ENCODE data around the gene PDCD5. TPM values are rescaled to one million over a fixed set of nuclear protein-coding genes. Genes with fewer than 3 reads are reported as not detected.

Gene PDCD5
- total RNA-seq, 1 donor from 2014 or later = 159 TPM

GRCh38 chr19:32606289-32606688 lies 25.3 kb downstream of the PDCD5 start:
- peaks cover 4% of the 10 kb centered on the region for H3K9me3 Mint-ChIP-seq
- H3K27me3 Mint-ChIP-seq (ENCODE audit: low read depth) = no peaks in the 10 kb centered on the region
- no peaks in the 10 kb centered on the region for H3K4me1 Mint-ChIP-seq
- H3K27ac Mint-ChIP-seq (ENCODE audit: unreplicated experiment) = no peak overlapping the region
- H3K4me3 Mint-ChIP-seq = no peak overlapping the region
- TF ChIP-seq, protein P1, sequence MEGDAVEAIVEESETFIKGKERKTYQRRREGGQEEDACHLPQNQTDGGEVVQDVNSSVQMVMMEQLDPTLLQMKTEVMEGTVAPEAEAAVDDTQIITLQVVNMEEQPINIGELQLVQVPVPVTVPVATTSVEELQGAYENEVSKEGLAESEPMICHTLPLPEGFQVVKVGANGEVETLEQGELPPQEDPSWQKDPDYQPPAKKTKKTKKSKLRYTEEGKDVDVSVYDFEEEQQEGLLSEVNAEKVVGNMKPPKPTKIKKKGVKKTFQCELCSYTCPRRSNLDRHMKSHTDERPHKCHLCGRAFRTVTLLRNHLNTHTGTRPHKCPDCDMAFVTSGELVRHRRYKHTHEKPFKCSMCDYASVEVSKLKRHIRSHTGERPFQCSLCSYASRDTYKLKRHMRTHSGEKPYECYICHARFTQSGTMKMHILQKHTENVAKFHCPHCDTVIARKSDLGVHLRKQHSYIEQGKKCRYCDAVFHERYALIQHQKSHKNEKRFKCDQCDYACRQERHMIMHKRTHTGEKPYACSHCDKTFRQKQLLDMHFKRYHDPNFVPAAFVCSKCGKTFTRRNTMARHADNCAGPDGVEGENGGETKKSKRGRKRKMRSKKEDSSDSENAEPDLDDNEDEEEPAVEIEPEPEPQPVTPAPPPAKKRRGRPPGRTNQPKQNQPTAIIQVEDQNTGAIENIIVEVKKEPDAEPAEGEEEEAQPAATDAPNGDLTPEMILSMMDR (conservative IDR thresholded peaks at IDR 0.05) = no peak
- H3K36me3 Mint-ChIP-seq (ENCODE audit: low read depth) = peaks cover 13% of the 10 kb centered on the region
- DNase-seq (ENCODE audit: low read depth, low spot score) = no peak

- no peak for DNase-seq (ENCODE audit: low read depth, low spot score)
- H3K4me1 Mint-ChIP-seq = no peaks in the 10 kb centered on the region
- H3K27ac Mint-ChIP-seq (ENCODE audit: unreplicated experiment) = no peak overlapping the region
- H3K36me3 Mint-ChIP-seq (ENCODE audit: low read depth) = peaks cover 16% of the 10 kb centered on the region
- peaks cover 4% of the 10 kb centered on the region for H3K9me3 Mint-ChIP-seq
- TF ChIP-seq, protein P1 (conservative IDR thresholded peaks at IDR 0.05) = no peak
- no peak overlapping the region for H3K4me3 Mint-ChIP-seq
- no peaks in the 10 kb centered on the region for H3K27me3 Mint-ChIP-seq (ENCODE audit: low read depth)
These were observed 26.5 kb downstream of the PDCD5 start for GRCh38 chr19:32607479-32607878.

- no peaks in the 10 kb centered on the region for H3K27me3 Mint-ChIP-seq (ENCODE audit: low read depth)
- H3K27ac Mint-ChIP-seq (ENCODE audit: unreplicated experiment) = no peak overlapping the region
- H3K36me3 Mint-ChIP-seq (ENCODE audit: low read depth) = peaks cover 24% of the 10 kb centered on the region
- H3K4me3 Mint-ChIP-seq = no peak overlapping the region
- no peaks in the 10 kb centered on the region for H3K4me1 Mint-ChIP-seq
- no peak for DNase-seq (ENCODE audit: low read depth, low spot score)
- H3K9me3 Mint-ChIP-seq = peaks cover 4% of the 10 kb centered on the region
- TF ChIP-seq, protein P1 (conservative IDR thresholded peaks at IDR 0.05) = no peak
These were observed 30.2 kb downstream of the PDCD5 start for GRCh38 chr19:32611161-32611560.

- H3K27me3 Mint-ChIP-seq (ENCODE audit: low read depth) = no peaks in the 10 kb centered on the region
- DNase-seq (ENCODE audit: low read depth, low spot score) = no peak
- TF ChIP-seq, protein P1 (conservative IDR thresholded peaks at IDR 0.05) = no peak
- no peak overlapping the region for H3K27ac Mint-ChIP-seq (ENCODE audit: unreplicated experiment)
- H3K4me1 Mint-ChIP-seq = no peaks in the 10 kb centered on the region
- H3K36me3 Mint-ChIP-seq (ENCODE audit: low read depth) = peaks cover 22% of the 10 kb centered on the region
- H3K4me3 Mint-ChIP-seq = no peak overlapping the region
- H3K9me3 Mint-ChIP-seq = peaks cover 4% of the 10 kb centered on the region
These were observed 32.0 kb downstream of the PDCD5 start for GRCh38 chr19:32613008-32613407.

DNA sequence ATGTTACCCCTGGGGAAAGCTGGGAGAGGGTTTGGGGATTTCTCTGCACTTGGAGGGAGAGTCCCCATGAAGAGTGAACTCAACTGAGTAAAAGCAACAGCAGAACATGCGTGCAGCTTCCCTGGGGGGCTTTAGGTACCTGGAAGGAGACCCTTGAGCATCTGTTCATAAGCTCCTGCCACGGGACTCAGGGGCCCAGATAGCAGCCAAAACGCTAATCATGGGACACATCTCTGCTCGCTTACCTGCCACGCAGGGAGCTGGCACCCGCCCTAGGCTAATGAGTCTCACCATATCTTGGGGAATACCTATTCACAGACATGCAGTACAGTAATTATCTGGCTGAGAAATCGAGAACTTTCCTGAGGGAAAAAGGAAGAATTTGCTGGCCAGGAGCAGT lies 33.9 kb downstream of the PDCD5 start:
- no peak for DNase-seq (ENCODE audit: low read depth, low spot score)
- Mint-ChIP-seq H3K9me3 (no peaks in the 10 kb centered on the region), H3K27me3 (ENCODE audit: low read depth) (no peaks in the 10 kb centered on the region), H3K4me3 (no peak overlapping the region), H3K4me1 (no peaks in the 10 kb centered on the region), H3K36me3 (ENCODE audit: low read depth) (peaks cover 20% of the 10 kb centered on the region), H3K27ac (ENCODE audit: unreplicated experiment) (no peak overlapping the region)
- TF ChIP-seq, protein P1 (conservative IDR thresholded peaks at IDR 0.05) = no peak

- Mint-ChIP-seq H3K27me3 (ENCODE audit: low read depth) (no peaks in the 10 kb centered on the region), H3K36me3 (ENCODE audit: low read depth) (peaks cover 20% of the 10 kb centered on the region), H3K9me3 (no peaks in the 10 kb centered on the region), H3K27ac (ENCODE audit: unreplicated experiment) (no peak overlapping the region), H3K4me3 (no peak overlapping the region), H3K4me1 (no peaks in the 10 kb centered on the region)
- TF ChIP-seq, protein P1 (conservative IDR thresholded peaks at IDR 0.05) = no peak
- no peak for DNase-seq (ENCODE audit: low read depth, low spot score)
These were observed 34.6 kb downstream of the PDCD5 start for GRCh38 chr19:32615569-32615968.
